Subcutaneous abdominal adipose tissue (tissue), 5 donors: Measurements from ENCODE around the gene ELOVL6.

Experiments
- H3K27ac ChIP-seq: one replicate; pipeline ENCODE4 v1.7.0; 2013; ENCODE audit warnings: low read depth, mild to moderate bottlenecking, inconsistent platforms, low read length, moderate library complexity
- H3K27me3 ChIP-seq, 5 donors: one replicate each; pipeline ENCODE4 v1.7.0; 2013; ENCODE audit warnings: low read length in 5 of 5, inconsistent platforms in 1 of 5; ENCODE audit not compliant: control insufficient read depth in 5 of 5, insufficient read depth in 4 of 5
- H3K36me3 ChIP-seq, 5 donors: one replicate each; pipeline ENCODE4 v1.7.0; 2013; ENCODE audit warnings: low read length in 5 of 5; ENCODE audit not compliant: control insufficient read depth in 5 of 5, insufficient read depth in 5 of 5
- H3K4me1 ChIP-seq, 5 donors: one replicate each; pipeline ENCODE4 v1.7.0; 2013; ENCODE audit warnings: low read length in 5 of 5, mild to moderate bottlenecking in 3 of 5, moderate library complexity in 1 of 5; ENCODE audit not compliant: control insufficient read depth in 5 of 5, insufficient read depth in 5 of 5
- H3K4me3 ChIP-seq, 5 donors: one replicate each; pipeline ENCODE4 v1.7.0; 2013; ENCODE audit warnings: low read length in 5 of 5, low read depth in 1 of 5
- H3K9ac ChIP-seq, 5 donors: one replicate each; pipeline ENCODE4 v1.7.0; 2013; ENCODE audit warnings: low read length in 5 of 5, mild to moderate bottlenecking in 4 of 5, moderate library complexity in 3 of 5
- H3K9me3 ChIP-seq, 5 donors: one replicate each; pipeline ENCODE4 v1.7.0; 2013; ENCODE audit warnings: low read length in 5 of 5; ENCODE audit not compliant: control insufficient read depth in 5 of 5
- donor health status: healthy.
- donor health status: healthy.
- donor health status: healthy.
- donor health status: healthy.
- donor health status: healthy.

The ELOVL6 gene

GRCh38 chr4:110119337-110119736 lies 79.1 kb downstream of the ELOVL6 start:
- Histone ChIP-seq H3K36me3 (no peaks in the 10 kb centered on the region), H3K27ac (peak overlapping the region; percentile 6)

DNA sequence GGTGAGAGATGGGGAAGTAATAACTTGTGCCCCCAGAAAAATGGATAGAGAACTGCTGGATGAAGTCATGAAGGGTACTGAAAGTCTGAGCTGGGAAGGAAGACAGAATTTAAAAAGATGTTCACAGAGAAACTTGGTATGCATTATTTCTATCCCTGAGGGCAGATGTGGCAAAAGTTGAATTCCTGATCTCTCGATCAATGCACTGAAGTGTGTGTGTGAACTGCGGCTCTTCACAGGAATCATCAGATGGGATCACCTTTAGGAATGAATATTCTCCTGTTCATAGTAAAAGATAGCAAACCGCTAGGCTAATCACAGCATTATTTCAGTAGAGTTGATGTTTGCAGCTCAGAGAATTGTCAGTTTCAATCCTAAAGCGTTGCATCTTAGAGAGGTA lies 86.4 kb downstream of the ELOVL6 start:
- Histone ChIP-seq H3K27ac (no peak overlapping the region), H3K9me3 (no peaks in the 10 kb centered on the region), H3K9ac (no peak overlapping the region), H3K36me3 (no peaks in the 10 kb centered on the region), H3K27me3 (no peaks in the 10 kb centered on the region), H3K4me1 (peaks cover 0 to 3% (median 0%) of the 10 kb centered on the region in 5 donors), H3K4me3 (no peak overlapping the region)

More at GRCh38 chr4:110119337-110119736, 79.1 kb downstream of the ELOVL6 start:
- Histone ChIP-seq H3K9ac (no peak overlapping the region), H3K9me3 (no peaks in the 10 kb centered on the region), H3K4me1 (peaks cover 0 to 4% (median 0%) of the 10 kb centered on the region in 5 donors), H3K4me3 (no peak overlapping the region), H3K27me3 (no peaks in the 10 kb centered on the region)

DNA sequence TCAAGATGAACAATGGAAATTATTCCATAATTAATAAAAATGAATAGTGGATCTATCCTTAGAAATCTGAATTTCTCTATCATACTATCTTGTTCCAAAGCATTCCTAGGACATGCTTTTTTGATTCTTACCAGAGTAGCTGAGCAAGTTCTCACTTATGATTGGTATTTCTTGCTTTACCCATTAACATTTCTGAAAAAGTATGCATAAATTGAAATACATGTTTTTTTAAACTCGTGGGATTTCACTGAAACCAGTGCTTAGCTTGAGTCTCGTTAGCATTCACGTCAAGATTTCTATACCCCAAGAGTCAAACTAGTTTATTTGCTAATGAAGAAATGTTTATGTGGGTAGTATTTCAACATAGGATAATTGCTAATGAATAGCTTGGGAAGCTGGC lies 89.0 kb downstream of the ELOVL6 start:
- no peaks in the 10 kb centered on the region for H3K36me3 ChIP-seq
- H3K27ac ChIP-seq: no peak overlapping the region
- H3K4me3 ChIP-seq: no peak overlapping the region
- no peaks in the 10 kb centered on the region for H3K27me3 ChIP-seq
- no peaks in the 10 kb centered on the region for H3K9me3 ChIP-seq
- no peak overlapping the region for H3K9ac ChIP-seq
- H3K4me1 ChIP-seq: peaks cover 0 to 3% (median 0%) of the 10 kb centered on the region in 5 donors

DNA sequence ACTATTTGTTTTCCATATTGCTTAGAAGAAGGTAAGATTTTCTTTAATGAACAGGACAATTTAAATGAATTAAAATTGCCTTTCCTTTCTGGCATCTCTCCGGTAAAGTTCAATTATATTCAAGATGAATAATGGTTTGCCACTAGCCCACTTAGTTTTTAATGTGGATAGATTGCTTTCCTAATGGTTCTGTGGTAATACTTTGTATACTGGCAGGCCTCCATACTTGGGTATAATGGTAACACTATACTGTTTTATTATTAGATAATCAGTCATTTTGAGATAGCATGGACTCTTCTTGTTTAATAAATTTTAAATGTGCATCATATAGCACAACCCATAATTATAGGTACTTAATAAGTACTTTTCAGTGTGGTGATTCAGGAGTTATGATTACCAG lies 89.5 kb downstream of the ELOVL6 start:
- no peak overlapping the region for H3K4me3 ChIP-seq
- no peaks in the 10 kb centered on the region for H3K36me3 ChIP-seq
- no peak overlapping the region for H3K27ac ChIP-seq
- H3K27me3 ChIP-seq: no peaks in the 10 kb centered on the region
- peaks cover 0 to 3% (median 0%) of the 10 kb centered on the region in 5 donors for H3K4me1 ChIP-seq
- H3K9ac ChIP-seq: no peak overlapping the region
- no peaks in the 10 kb centered on the region for H3K9me3 ChIP-seq

GRCh38 chr4:110108422-110108821 lies 90.0 kb downstream of the ELOVL6 start:
- H3K9ac ChIP-seq: no peak overlapping the region
- no peaks in the 10 kb centered on the region for H3K27me3 ChIP-seq
- no peaks in the 10 kb centered on the region for H3K9me3 ChIP-seq
- peaks cover 0 to 3% (median 0%) of the 10 kb centered on the region in 5 donors for H3K4me1 ChIP-seq
- no peak overlapping the region for H3K27ac ChIP-seq
- no peak overlapping the region for H3K4me3 ChIP-seq
- no peaks in the 10 kb centered on the region for H3K36me3 ChIP-seq

- no peaks in the 10 kb centered on the region for H3K27me3 ChIP-seq
- no peak overlapping the region for H3K4me3 ChIP-seq
- no peaks in the 10 kb centered on the region for H3K9me3 ChIP-seq
- no peaks in the 10 kb centered on the region for H3K36me3 ChIP-seq
- H3K27ac ChIP-seq: peak overlapping the region; percentile 64
- peaks cover 0 to 3% (median 0%) of the 10 kb centered on the region in 5 donors for H3K4me1 ChIP-seq
- H3K9ac ChIP-seq: no peak overlapping the region
These were observed 90.5 kb downstream of the ELOVL6 start for GRCh38 chr4:110107866-110108265.

- Histone ChIP-seq H3K4me1 (peaks cover 0 to 3% (median 0%) of the 10 kb centered on the region in 5 donors), H3K27ac (peak overlapping the region; percentile 64), H3K9ac (no peak overlapping the region), H3K9me3 (no peaks in the 10 kb centered on the region), H3K4me3 (no peak overlapping the region), H3K27me3 (no peaks in the 10 kb centered on the region), H3K36me3 (no peaks in the 10 kb centered on the region)
These were observed 91.5 kb downstream of the ELOVL6 start for GRCh38 chr4:110106931-110107296.

GRCh38 chr4:110104661-110105060 lies 93.8 kb downstream of the ELOVL6 start:
- Histone ChIP-seq H3K9me3 (no peaks in the 10 kb centered on the region), H3K27me3 (no peaks in the 10 kb centered on the region), H3K9ac (no peak overlapping the region), H3K4me3 (no peak overlapping the region), H3K27ac (no peak overlapping the region), H3K4me1 (peaks cover 0 to 3% (median 0%) of the 10 kb centered on the region in 5 donors), H3K36me3 (no peaks in the 10 kb centered on the region)

- Histone ChIP-seq H3K9me3 (no peaks in the 10 kb centered on the region), H3K36me3 (no peaks in the 10 kb centered on the region), H3K4me3 (no peak overlapping the region), H3K27me3 (no peaks in the 10 kb centered on the region), H3K9ac (no peak overlapping the region), H3K27ac (no peak overlapping the region), H3K4me1 (no peaks in the 10 kb centered on the region)
These were observed 98.8 kb downstream of the ELOVL6 start for GRCh38 chr4:110099638-110100037.

GRCh38 chr4:110096405-110096804 lies 102.0 kb downstream of the ELOVL6 start:
- H3K27me3 ChIP-seq: no peaks in the 10 kb centered on the region
- no peaks in the 10 kb centered on the region for H3K36me3 ChIP-seq
- no peaks in the 10 kb centered on the region for H3K9me3 ChIP-seq
- H3K4me3 ChIP-seq: no peak overlapping the region
- H3K4me1 ChIP-seq: no peaks in the 10 kb centered on the region
- no peak overlapping the region for H3K9ac ChIP-seq
- H3K27ac ChIP-seq: no peak overlapping the region

DNA sequence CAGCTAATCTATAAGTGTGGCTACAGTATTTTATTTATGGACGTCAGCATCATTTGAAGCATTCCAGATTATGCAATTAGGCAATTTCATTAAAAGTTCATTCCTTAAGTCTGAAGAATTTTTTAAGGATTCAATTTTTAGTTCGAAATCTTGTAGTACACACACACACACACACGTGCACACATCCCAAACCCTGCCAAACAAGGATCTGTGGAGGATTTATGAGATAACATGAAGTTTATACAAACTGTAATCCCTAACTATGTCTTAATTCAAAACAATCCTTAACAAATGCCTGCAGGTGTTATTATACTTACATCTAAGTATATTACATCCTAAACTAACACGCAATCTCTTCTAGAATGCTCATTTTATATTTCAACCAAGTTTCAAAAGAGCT lies 105.8 kb downstream of the ELOVL6 start:
- no peaks in the 10 kb centered on the region for H3K27me3 ChIP-seq
- H3K27ac ChIP-seq: no peak overlapping the region
- no peaks in the 10 kb centered on the region for H3K9me3 ChIP-seq
- H3K9ac ChIP-seq: no peak overlapping the region
- peaks cover 0 to 11% (median 0%) of the 10 kb centered on the region in 5 donors for H3K4me1 ChIP-seq
- no peak overlapping the region for H3K4me3 ChIP-seq
- no peaks in the 10 kb centered on the region for H3K36me3 ChIP-seq
